HepG2 (cell line): ENCODE measurements around the gene ATP10D. TPM values are rescaled to one million over a fixed set of nuclear protein-coding genes. Genes with fewer than 3 reads are reported as not detected.

Experiments
- ATAC-seq: fragments of 200-7000 bp; cut with Tn5 transposase; 3 replicates; pipeline ENCODE4 v1.9.1; 2020; ENCODE audit warnings: mild to moderate bottlenecking, moderate library complexity
- BruUV-seq: library from RNA; stranded (reverse); fragments of 400-500 nt; replicated peaks from 2 replicates; lab custom pipeline; 2021; lab: Mats Ljungman, UMichigan
- CTCF ChIA-PET: fragments of 300-600 bp; formaldehyde crosslinking; extraction: SDS; loops from one replicate; lab custom pipeline; 2021; ENCODE audit warnings: low total read pairs, inconsistent platforms, low intra/inter-chr PET ratio; lab: Yijun Ruan, JAX
- POLR2A ChIA-PET: fragments of 350-600 bp; sonication (Branson Sonifier 250); formaldehyde crosslinking; loops from one replicate; lab custom pipeline; 2020; ENCODE audit warnings: antibody characterized with exemption, inconsistent platforms; lab: Yijun Ruan, JAX
- DNase-seq: peaks from one replicate; pipeline ENCODE4 v3.0.0-alpha.2; 2015; ENCODE audit warnings: low spot score
- FAIRE-seq: peaks from 3 replicates; lab custom pipeline; 2011; peaks lifted over from hg19 to GRCh38; lab: Jason Lieb, UNC
- H2AFZ ChIP-seq: one replicate; pipeline ENCODE4 v1.6.1; 2011; ENCODE audit warnings: low read length, inconsistent platforms
- H3K27ac ChIP-seq: fragments of 300-600 bp; 3 replicates; pipeline ENCODE4 v1.8.0; 2011; ENCODE audit warnings: mixed run types, mild to moderate bottlenecking, mixed read lengths, low read length, inconsistent platforms; ENCODE audit not compliant: insufficient read depth; ENCODE audit errors: extremely low read length
- H3K27me3 ChIP-seq, 2 experiments: fragments of 200-600 bp in 1 of 2; 2 replicates in 1 of 2; 3 replicates in 1 of 2; pipeline versions ENCODE4 v1.6.0 to v1.8.0; 2011; ENCODE audit warnings: low read length in 2 of 2, mild to moderate bottlenecking in 2 of 2, moderate library complexity in 2 of 2, inconsistent platforms in 1 of 2; ENCODE audit not compliant: insufficient read depth in 2 of 2, control insufficient read depth in 1 of 2
- H3K36me3 ChIP-seq, 2 experiments: fragments of 200-600 bp in 1 of 2; replicated peaks in 1 of 2; 2 replicates in 1 of 2; 3 replicates in 1 of 2; pipeline versions ENCODE4 v1.5.1 to v1.8.0; 2011; ENCODE audit warnings: low read length in 2 of 2, inconsistent platforms in 1 of 2; ENCODE audit not compliant: insufficient read depth in 2 of 2, control insufficient read depth in 1 of 2
- H3K4me1 ChIP-seq: 2 replicates; pipeline ENCODE4 v1.5.1; 2012; ENCODE audit warnings: low read length, inconsistent platforms; ENCODE audit not compliant: insufficient read depth
- H3K4me2 ChIP-seq: 2 replicates; pipeline ENCODE4 v1.6.0; 2011; ENCODE audit warnings: low read depth, low read length, inconsistent platforms
- H3K4me3 ChIP-seq, 3 experiments: fragments of 200-600 bp in 1 of 3; sonication (generic), shearing (Covaris generic) in 1 of 3; replicated peaks in 1 of 3; 2 replicates each; pipeline ENCODE4 v1.5.1; 2011 to 2016; ENCODE audit warnings: low read length in 3 of 3, inconsistent platforms in 2 of 3, low read depth in 2 of 3, mild to moderate bottlenecking in 2 of 3, control low read depth in 1 of 3, mixed read lengths in 1 of 3; ENCODE audit not compliant: insufficient read depth in 1 of 3
- H3K79me2 ChIP-seq: one replicate; pipeline ENCODE4 v1.6.1; 2011; ENCODE audit warnings: low read length, inconsistent platforms; ENCODE audit not compliant: insufficient read depth
- H3K9ac ChIP-seq: 2 replicates; pipeline ENCODE4 v1.6.0; 2011; ENCODE audit warnings: mild to moderate bottlenecking, low read depth, low read length, inconsistent platforms; ENCODE audit not compliant: insufficient read depth
- H3K9me3 ChIP-seq: 2 replicates; pipeline ENCODE4 v1.5.1; 2012; ENCODE audit warnings: mild to moderate bottlenecking, low read length
- H4K20me1 ChIP-seq: 2 replicates; pipeline ENCODE4 v1.6.0; 2011; ENCODE audit warnings: inconsistent platforms, mild to moderate bottlenecking, low read length, moderate library complexity; ENCODE audit not compliant: insufficient read depth
- PLSCR1 ChIP-seq: sonication (generic); formaldehyde crosslinking; IDR thresholded peaks from 2 replicates; pipeline ENCODE4 v1.5.0; 2020; ENCODE audit warnings: missing genetic modification reagents, mild to moderate bottlenecking, borderline replicate concordance
- ZNF205 ChIP-seq: IDR thresholded peaks from 2 replicates; pipeline ENCODE4 v1.6.1; 2018; ENCODE audit warnings: missing biosample characterization, missing genetic modification reagents
- ZNF225 ChIP-seq: sonication (generic); formaldehyde crosslinking; IDR thresholded peaks from 2 replicates; pipeline ENCODE4 v1.4.0; 2020; ENCODE audit warnings: mild to moderate bottlenecking, missing genetic modification reagents
- ZNF383 ChIP-seq: sonication (generic); formaldehyde crosslinking; IDR thresholded peaks from 2 replicates; pipeline ENCODE4 v1.4.0; 2020; ENCODE audit warnings: missing genetic modification reagents, mild to moderate bottlenecking, borderline replicate concordance
- ZNF709 ChIP-seq: sonication (generic); formaldehyde crosslinking; IDR thresholded peaks from 2 replicates; pipeline ENCODE4 v1.5.0; 2020; ENCODE audit warnings: mild to moderate bottlenecking, missing genetic modification reagents
- ZNF776 ChIP-seq: sonication (generic); formaldehyde crosslinking; IDR thresholded peaks from 2 replicates; pipeline ENCODE4 v1.4.0; 2020; ENCODE audit warnings: mild to moderate bottlenecking, missing genetic modification reagents
- WGBS: methylation state at CpG from one replicate; pipeline ENCODE4 v1.1.6; 2017; ENCODE audit warnings: low lambda C conversion rate; 5-methylcytosine and 5-hydroxymethylcytosine counted together
- in situ Hi-C: cut with HindIII; loops from 2 replicates; pipeline ENCODE4 v1.10.0; 2017; ENCODE audit warnings: low pct_unique_long_range_greater_than_20kb; ENCODE audit not compliant: extremely low pct_ligation_motif_present
- intact Hi-C: fragments of 100-400 bp; cut with micrococcal nuclease; formaldehyde crosslinking; loops from one replicate; pipeline ENCODE4 v1.10.0; 2022; ENCODE audit not compliant: unreplicated experiment
- polyA plus RNA-seq, 8 experiments: library from polyadenylated mRNA; depleted of rRNA in 3 of 8; stranded (reverse) in 7 of 8; unstranded in 1 of 8; fragments of >200 nt; fragmentation: Illumina TruSeq in 4 of 8; extraction: Trizol in 4 of 8; gene quantifications; 2 replicates each; pipeline versions ENCODE4 v1.2.1 to v1.2.3, GENCODE V29; 2011 to 2016; ENCODE audit warnings: low read depth in 4 of 8, missing spikeins in 1 of 8, mixed read lengths in 1 of 8; ENCODE audit not compliant: insufficient read depth in 1 of 8
- total RNA-seq, 5 experiments: library from RNA; depleted of rRNA; stranded (reverse); fragments of >200 nt; fragmentation: Illumina TruSeq; extraction: Trizol; gene quantifications; 2 replicates each; pipeline ENCODE4 v1.2.3, GENCODE V29; 2016; ENCODE audit warnings: low read depth in 1 of 5
- TF ChIP-seq, protein P1 (sequence below): sonication (generic); formaldehyde crosslinking; IDR thresholded peaks from 2 replicates; pipeline ENCODE4 v1.4.0; 2020; ENCODE audit warnings: missing genetic modification reagents
- TF ChIP-seq, protein P2 (sequence below): sonication (generic); formaldehyde crosslinking; IDR thresholded peaks from 2 replicates; pipeline ENCODE4 v1.5.1; 2020; ENCODE audit warnings: mild to moderate bottlenecking, moderate library complexity, missing genetic modification reagents
- TF ChIP-seq, protein P3 (sequence below): sonication (generic); formaldehyde crosslinking; IDR thresholded peaks from 2 replicates; pipeline ENCODE4 v1.8.1; 2023; ENCODE audit warnings: mild to moderate bottlenecking, missing genetic modification reagents, borderline replicate concordance

ATP10D gene
- total and polyA plus RNA-seq, 2 of the 13 experiments (the other 11 are each of a cell fraction or from before 2014, with no cell fraction given): 2.2 to 9.8 TPM

- DNase-seq (no peak), ATAC-seq (no peak), FAIRE-seq (no peak)
- H3K9me3 ChIP-seq: no peaks in the 10 kb centered on the region
- no TSS peak for BruUV-seq
- H3K4me2 ChIP-seq: no peak overlapping the region
- POLR2A ChIA-PET: no interaction called here
- 63% methylated on average over 2 of the region's 3 CpGs for WGBS
- no peaks in the 10 kb centered on the region for H4K20me1 ChIP-seq
- H3K36me3 ChIP-seq: no peaks in the 10 kb centered on the region
- H3K27me3 ChIP-seq: no peaks in the 10 kb centered on the region
- intact Hi-C loops (no loop called here), in situ Hi-C loops (no loop called here)
- no peak overlapping the region for H3K27ac ChIP-seq
- no peak overlapping the region for H3K4me3 ChIP-seq
- no peak overlapping the region for H3K9ac ChIP-seq
- CTCF ChIA-PET: no interaction called here
- H2AFZ ChIP-seq: no peak overlapping the region
- TF ChIP-seq PLSCR1 (CRISPR knock-in tag) (no peak), ZNF709 (CRISPR knock-in tag) (no peak), ZNF225 (no peak), ZNF776 (CRISPR knock-in tag) (no peak)
- TF ChIP-seq, protein P1, sequence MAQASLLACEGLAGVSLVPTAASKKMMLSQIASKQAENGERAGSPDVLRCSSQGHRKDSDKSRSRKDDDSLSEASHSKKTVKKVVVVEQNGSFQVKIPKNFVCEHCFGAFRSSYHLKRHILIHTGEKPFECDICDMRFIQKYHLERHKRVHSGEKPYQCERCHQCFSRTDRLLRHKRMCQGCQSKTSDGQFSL (CRISPR knock-in tag): no peak
- no peaks in the 10 kb centered on the region for H3K79me2 ChIP-seq
- H3K4me1 ChIP-seq: no peaks in the 10 kb centered on the region
Observed at GRCh38 chr4:47505147-47505546, 20.1 kb downstream of the ATP10D start.

DNA sequence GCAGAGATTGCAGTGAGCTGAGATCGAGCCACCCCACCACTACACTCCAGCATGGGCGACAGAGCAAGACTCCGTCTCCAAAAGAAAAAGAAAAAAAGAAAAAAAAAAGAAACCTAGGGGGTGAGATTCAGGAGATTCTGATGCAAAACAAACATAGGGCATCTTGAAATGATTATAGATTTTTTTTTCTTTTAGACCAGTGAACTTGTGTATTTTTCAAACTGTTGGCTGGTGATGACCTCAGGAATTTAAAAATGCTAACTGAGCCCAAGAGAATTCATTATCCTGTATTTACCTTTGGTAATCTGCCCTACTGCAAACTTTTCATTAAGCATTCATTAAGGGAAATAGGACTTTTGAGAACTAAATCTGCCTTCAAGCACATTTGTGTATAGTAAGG is 20.6 kb downstream of the ATP10D start:
- Histone ChIP-seq H2AFZ (no peak overlapping the region), H3K4me2 (no peak overlapping the region), H3K79me2 (no peaks in the 10 kb centered on the region), H3K4me1 (no peaks in the 10 kb centered on the region), H3K4me3 (no peak overlapping the region), H3K27ac (no peak overlapping the region), H3K9me3 (no peaks in the 10 kb centered on the region), H3K36me3 (no peaks in the 10 kb centered on the region), H3K27me3 (no peaks in the 10 kb centered on the region), H3K9ac (no peak overlapping the region), H4K20me1 (no peaks in the 10 kb centered on the region)
- CTCF ChIA-PET: no interaction called here
- WGBS: 71% methylated on average over 3 of the region's 3 CpGs
- no TSS peak for BruUV-seq
- POLR2A ChIA-PET: no interaction called here
- no peak for DNase-seq
- intact Hi-C loops: no loop called here
- in situ Hi-C loops: no loop called here
- FAIRE-seq: no peak
- no peak for ATAC-seq
- TF ChIP-seq ZNF383 (CRISPR knock-in tag) (no peak), ZNF205 (CRISPR knock-in tag) (no peak)
- TF ChIP-seq, protein P2, sequence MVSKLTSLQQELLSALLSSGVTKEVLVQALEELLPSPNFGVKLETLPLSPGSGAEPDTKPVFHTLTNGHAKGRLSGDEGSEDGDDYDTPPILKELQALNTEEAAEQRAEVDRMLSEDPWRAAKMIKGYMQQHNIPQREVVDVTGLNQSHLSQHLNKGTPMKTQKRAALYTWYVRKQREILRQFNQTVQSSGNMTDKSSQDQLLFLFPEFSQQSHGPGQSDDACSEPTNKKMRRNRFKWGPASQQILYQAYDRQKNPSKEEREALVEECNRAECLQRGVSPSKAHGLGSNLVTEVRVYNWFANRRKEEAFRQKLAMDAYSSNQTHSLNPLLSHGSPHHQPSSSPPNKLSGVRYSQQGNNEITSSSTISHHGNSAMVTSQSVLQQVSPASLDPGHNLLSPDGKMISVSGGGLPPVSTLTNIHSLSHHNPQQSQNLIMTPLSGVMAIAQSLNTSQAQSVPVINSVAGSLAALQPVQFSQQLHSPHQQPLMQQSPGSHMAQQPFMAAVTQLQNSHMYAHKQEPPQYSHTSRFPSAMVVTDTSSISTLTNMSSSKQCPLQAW (CRISPR knock-in tag): no peak
- TF ChIP-seq, protein P3, sequence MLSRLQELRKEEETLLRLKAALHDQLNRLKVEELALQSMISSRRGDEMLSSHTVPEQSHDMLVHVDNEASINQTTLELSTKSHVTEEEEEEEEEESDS (CRISPR knock-in tag): no peak
